ENCODE results near the gene SYN1.
A peak's percentile ranks its signal among the peaks of the same experiment; 100 is the strongest.

The SYN1 gene

DNA sequence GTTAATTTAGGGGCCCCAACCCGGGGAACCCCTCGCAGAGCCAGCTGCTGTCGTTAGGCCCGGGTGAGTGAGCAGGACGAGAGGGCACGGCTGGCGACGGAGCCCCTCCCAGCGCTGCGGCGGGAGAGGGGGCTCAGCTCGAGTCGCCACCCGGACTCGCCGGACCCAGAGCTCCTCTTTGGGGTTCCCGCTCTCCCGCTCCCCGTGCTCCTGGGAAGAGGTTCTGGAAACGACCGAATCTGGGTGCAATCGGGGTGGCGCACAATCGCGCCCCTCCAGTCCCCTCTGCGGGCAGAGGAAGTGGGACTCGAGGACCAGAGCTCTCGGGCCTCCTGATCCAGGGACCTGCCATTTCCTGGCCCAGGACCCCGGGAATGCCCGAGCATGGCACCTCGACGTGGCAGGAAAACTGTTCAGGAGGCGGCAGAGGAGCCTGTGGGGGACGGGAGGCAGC is 95.9 kb downstream of the SYN1 start:
- FAIRE-seq = no peak
- TF ChIP-seq, protein P1, sequence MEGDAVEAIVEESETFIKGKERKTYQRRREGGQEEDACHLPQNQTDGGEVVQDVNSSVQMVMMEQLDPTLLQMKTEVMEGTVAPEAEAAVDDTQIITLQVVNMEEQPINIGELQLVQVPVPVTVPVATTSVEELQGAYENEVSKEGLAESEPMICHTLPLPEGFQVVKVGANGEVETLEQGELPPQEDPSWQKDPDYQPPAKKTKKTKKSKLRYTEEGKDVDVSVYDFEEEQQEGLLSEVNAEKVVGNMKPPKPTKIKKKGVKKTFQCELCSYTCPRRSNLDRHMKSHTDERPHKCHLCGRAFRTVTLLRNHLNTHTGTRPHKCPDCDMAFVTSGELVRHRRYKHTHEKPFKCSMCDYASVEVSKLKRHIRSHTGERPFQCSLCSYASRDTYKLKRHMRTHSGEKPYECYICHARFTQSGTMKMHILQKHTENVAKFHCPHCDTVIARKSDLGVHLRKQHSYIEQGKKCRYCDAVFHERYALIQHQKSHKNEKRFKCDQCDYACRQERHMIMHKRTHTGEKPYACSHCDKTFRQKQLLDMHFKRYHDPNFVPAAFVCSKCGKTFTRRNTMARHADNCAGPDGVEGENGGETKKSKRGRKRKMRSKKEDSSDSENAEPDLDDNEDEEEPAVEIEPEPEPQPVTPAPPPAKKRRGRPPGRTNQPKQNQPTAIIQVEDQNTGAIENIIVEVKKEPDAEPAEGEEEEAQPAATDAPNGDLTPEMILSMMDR (IDR thresholded peaks at IDR 0.05; ENCODE audit: insufficient read depth, missing control alignments) = no peak
- DNase-seq (ENCODE audit: insufficient read length, low spot score) = no peak

DNA sequence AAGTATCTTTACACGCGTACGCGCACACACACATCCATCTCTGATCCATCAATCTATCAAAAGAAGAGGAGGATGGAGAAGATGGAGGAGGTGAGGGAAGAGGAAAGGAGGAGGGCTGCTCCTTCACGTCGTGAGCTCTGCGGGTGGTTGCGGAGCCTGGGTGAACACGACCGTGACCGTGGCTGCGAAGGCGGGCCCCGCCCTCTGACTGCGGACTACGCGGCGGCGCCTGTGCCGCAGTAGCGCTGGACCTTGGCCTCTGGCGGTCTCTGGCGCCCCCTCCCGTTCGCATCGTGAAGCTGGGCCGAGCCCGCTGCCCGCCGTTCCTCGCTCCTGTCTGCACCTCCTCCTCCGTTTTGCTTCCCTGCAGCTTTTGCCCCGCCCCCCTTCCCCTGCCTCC is 96.4 kb downstream of the SYN1 start:
- peak; percentile 55 for FAIRE-seq

More for the DNA sequence above, 96.4 kb downstream of the SYN1 start:
- DNase-seq (ENCODE audit: insufficient read length, low spot score) = peak; percentile 57
- TF ChIP-seq, protein P1 (IDR thresholded peaks at IDR 0.05; ENCODE audit: insufficient read depth, missing control alignments) = peak; percentile 47
